Measurements from ENCODE around the gene ADGRL3.

The ADGRL3 gene

DNA sequence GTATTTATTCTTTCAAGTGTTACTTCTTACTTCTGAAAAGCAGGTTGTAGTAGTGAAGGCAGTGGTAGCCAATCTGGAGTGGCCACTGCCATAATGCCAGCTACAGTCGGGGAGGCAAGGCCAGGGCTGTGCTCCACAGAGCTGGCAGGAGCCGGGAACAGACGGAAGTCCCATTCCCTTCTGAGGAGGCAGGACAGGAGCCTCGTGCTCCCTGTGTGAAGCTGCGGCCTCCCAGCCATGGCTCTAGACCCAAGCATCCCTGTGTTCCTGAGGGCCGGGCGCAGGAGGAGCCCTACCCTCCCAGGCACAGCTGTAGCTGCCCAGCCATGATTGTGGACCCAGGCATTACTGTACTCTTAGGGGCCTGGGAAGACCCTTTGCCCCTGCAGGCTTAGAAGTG lies 461.8 kb downstream of the ADGRL3 start:
- TF ChIP-seq, protein P1, sequence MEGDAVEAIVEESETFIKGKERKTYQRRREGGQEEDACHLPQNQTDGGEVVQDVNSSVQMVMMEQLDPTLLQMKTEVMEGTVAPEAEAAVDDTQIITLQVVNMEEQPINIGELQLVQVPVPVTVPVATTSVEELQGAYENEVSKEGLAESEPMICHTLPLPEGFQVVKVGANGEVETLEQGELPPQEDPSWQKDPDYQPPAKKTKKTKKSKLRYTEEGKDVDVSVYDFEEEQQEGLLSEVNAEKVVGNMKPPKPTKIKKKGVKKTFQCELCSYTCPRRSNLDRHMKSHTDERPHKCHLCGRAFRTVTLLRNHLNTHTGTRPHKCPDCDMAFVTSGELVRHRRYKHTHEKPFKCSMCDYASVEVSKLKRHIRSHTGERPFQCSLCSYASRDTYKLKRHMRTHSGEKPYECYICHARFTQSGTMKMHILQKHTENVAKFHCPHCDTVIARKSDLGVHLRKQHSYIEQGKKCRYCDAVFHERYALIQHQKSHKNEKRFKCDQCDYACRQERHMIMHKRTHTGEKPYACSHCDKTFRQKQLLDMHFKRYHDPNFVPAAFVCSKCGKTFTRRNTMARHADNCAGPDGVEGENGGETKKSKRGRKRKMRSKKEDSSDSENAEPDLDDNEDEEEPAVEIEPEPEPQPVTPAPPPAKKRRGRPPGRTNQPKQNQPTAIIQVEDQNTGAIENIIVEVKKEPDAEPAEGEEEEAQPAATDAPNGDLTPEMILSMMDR (IDR thresholded peaks at IDR 0.05; ENCODE audit: borderline replicate concordance, extremely low read depth, low read length, poor library complexity, severe bottlenecking): no peak
- no peak for TF ChIP-seq EZH2 (IDR thresholded peaks at IDR 0.05; ENCODE audit: borderline replicate concordance, low read depth, low read length, severe bottlenecking)
- Histone ChIP-seq H3K4me3 (ENCODE audit: low read depth in 1 of 2, low read length in 2 of 2) (no peak overlapping the region), H3K27me3 (ENCODE audit: insufficient read depth, low read length, poor library complexity) (no peaks in the 10 kb centered on the region), H3K36me3 (ENCODE audit: insufficient read depth, low read length) (no peaks in the 10 kb centered on the region), H4K20me1 (ENCODE audit: insufficient read depth, low read length) (no peaks in the 10 kb centered on the region), H3K9ac (ENCODE audit: low read depth, low read length) (no peak overlapping the region), H3K4me2 (ENCODE audit: insufficient read depth, low read length) (no peak overlapping the region), H3K27ac (ENCODE audit: low read length) (no peak overlapping the region), H3K9me3 (ENCODE audit: insufficient read depth, low read length, severe bottlenecking) (peaks cover 17% of the 10 kb centered on the region), H3K79me2 (ENCODE audit: insufficient read depth, low read length) (no peaks in the 10 kb centered on the region), H2AFZ (ENCODE audit: low read depth, low read length) (no peak overlapping the region), H3K4me1 (ENCODE audit: insufficient read depth, low read length) (no peaks in the 10 kb centered on the region)
- DNase-seq (no peak), ATAC-seq (ENCODE audit: insufficient read depth, low read depth) (no peak)

DNA sequence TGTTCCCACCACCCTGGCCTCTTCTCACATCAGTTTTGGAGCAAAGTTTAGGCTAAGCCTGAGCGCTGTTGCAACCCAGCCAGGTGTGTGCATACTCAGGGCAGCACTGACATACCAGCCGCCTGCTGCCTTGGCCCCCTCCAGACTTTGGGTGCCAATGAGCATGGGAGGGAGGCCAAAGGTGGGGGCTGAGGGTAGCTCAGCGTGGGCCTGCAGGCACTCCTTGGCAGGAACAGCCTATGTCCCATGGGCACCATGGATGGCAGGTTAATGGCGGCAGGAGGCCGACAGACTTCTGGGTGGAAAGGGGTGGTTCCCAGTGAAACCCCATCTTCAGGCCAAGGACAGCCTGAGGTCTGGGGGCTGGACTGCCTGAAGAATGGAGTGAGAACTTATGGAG lies 462.2 kb downstream of the ADGRL3 start:
- no peaks in the 10 kb centered on the region for H3K4me1 ChIP-seq (ENCODE audit: insufficient read depth, low read length)
- H3K9me3 ChIP-seq (ENCODE audit: insufficient read depth, low read length, severe bottlenecking): peaks cover 17% of the 10 kb centered on the region
- DNase-seq (no peak), ATAC-seq (ENCODE audit: insufficient read depth, low read depth) (no peak)
- no peak for TF ChIP-seq EZH2 (IDR thresholded peaks at IDR 0.05; ENCODE audit: borderline replicate concordance, low read depth, low read length, severe bottlenecking)
- TF ChIP-seq, protein P1 (IDR thresholded peaks at IDR 0.05; ENCODE audit: borderline replicate concordance, extremely low read depth, low read length, poor library complexity, severe bottlenecking): no peak
- H3K4me3 ChIP-seq (ENCODE audit: low read depth in 1 of 2, low read length in 2 of 2): no peak overlapping the region
- no peak overlapping the region for H3K9ac ChIP-seq (ENCODE audit: low read depth, low read length)
- H3K36me3 ChIP-seq (ENCODE audit: insufficient read depth, low read length): no peaks in the 10 kb centered on the region
- H4K20me1 ChIP-seq (ENCODE audit: insufficient read depth, low read length): no peaks in the 10 kb centered on the region
- H3K27me3 ChIP-seq (ENCODE audit: insufficient read depth, low read length, poor library complexity): no peaks in the 10 kb centered on the region
- H3K79me2 ChIP-seq (ENCODE audit: insufficient read depth, low read length): no peaks in the 10 kb centered on the region
- no peak overlapping the region for H2AFZ ChIP-seq (ENCODE audit: low read depth, low read length)
- H3K27ac ChIP-seq (ENCODE audit: low read length): no peak overlapping the region
- no peak overlapping the region for H3K4me2 ChIP-seq (ENCODE audit: insufficient read depth, low read length)

DNA sequence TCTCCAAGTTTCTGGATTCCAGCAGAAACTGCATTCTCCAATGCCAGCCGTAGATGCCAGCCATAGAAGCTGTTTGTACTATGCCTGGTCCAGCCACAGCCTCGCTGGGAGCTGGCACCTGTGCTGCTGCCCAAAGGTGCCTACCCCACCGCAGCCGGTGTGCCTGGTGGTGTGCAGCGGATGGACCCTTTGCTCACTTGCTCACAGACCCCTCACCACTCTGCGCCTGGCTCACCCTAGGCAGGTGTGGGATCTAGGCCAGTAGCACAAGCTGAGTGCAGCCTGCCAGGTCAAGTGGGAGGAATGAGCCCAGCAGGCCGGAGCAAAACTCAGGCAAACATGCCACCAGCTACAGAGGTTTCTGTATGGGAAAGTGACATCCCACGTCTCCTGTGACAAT lies 463.2 kb downstream of the ADGRL3 start:
- ATAC-seq (ENCODE audit: insufficient read depth, low read depth) (no peak), DNase-seq (no peak)
- H3K9me3 ChIP-seq (ENCODE audit: insufficient read depth, low read length, severe bottlenecking): peaks cover 17% of the 10 kb centered on the region
- no peaks in the 10 kb centered on the region for H3K4me1 ChIP-seq (ENCODE audit: insufficient read depth, low read length)
- no peak overlapping the region for H3K4me2 ChIP-seq (ENCODE audit: insufficient read depth, low read length)
- H3K9ac ChIP-seq (ENCODE audit: low read depth, low read length): no peak overlapping the region
- no peak overlapping the region for H3K27ac ChIP-seq (ENCODE audit: low read length)
- H3K27me3 ChIP-seq (ENCODE audit: insufficient read depth, low read length, poor library complexity): no peaks in the 10 kb centered on the region
- no peak overlapping the region for H3K4me3 ChIP-seq (ENCODE audit: low read depth in 1 of 2, low read length in 2 of 2)
- no peak for TF ChIP-seq EZH2 (IDR thresholded peaks at IDR 0.05; ENCODE audit: borderline replicate concordance, low read depth, low read length, severe bottlenecking)
- TF ChIP-seq, protein P1 (IDR thresholded peaks at IDR 0.05; ENCODE audit: borderline replicate concordance, extremely low read depth, low read length, poor library complexity, severe bottlenecking): no peak
- no peak overlapping the region for H2AFZ ChIP-seq (ENCODE audit: low read depth, low read length)
- no peaks in the 10 kb centered on the region for H3K36me3 ChIP-seq (ENCODE audit: insufficient read depth, low read length)
- no peaks in the 10 kb centered on the region for H3K79me2 ChIP-seq (ENCODE audit: insufficient read depth, low read length)
- H4K20me1 ChIP-seq (ENCODE audit: insufficient read depth, low read length): no peaks in the 10 kb centered on the region

DNA sequence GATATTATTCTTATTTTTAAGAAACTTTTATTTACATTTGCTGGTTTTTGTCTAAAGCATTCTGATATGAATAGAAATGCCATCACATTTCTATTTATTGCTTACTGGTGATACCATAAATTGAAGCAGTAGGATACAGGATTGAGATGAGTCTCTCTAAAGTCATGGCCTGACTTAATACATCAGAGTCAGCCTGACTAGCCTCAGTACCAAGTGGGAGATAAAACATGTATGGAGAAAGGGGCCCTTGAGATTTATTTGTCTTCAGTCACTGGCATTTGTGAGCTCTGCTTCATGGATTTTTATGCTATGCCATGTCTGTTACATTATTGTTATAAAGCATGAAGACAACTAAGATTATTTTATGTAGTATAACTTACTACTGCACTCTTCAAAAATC lies 465.5 kb downstream of the ADGRL3 start:
- no peak for DNase-seq
- H3K27me3 ChIP-seq (ENCODE audit: insufficient read depth, low read length, poor library complexity): no peaks in the 10 kb centered on the region
- H3K27ac ChIP-seq (ENCODE audit: low read length): no peak overlapping the region
- H3K79me2 ChIP-seq (ENCODE audit: insufficient read depth, low read length): no peaks in the 10 kb centered on the region
- H3K9ac ChIP-seq (ENCODE audit: low read depth, low read length): no peak overlapping the region
- TF ChIP-seq, protein P1 (IDR thresholded peaks at IDR 0.05; ENCODE audit: borderline replicate concordance, extremely low read depth, low read length, poor library complexity, severe bottlenecking): no peak
- no peak for TF ChIP-seq EZH2 (IDR thresholded peaks at IDR 0.05; ENCODE audit: borderline replicate concordance, low read depth, low read length, severe bottlenecking)
- H3K4me1 ChIP-seq (ENCODE audit: insufficient read depth, low read length): no peaks in the 10 kb centered on the region
- no peaks in the 10 kb centered on the region for H3K36me3 ChIP-seq (ENCODE audit: insufficient read depth, low read length)
- ATAC-seq (ENCODE audit: insufficient read depth, low read depth): no peak
- H3K9me3 ChIP-seq (ENCODE audit: insufficient read depth, low read length, severe bottlenecking): peaks cover 17% of the 10 kb centered on the region
- H3K4me3 ChIP-seq (ENCODE audit: low read depth in 1 of 2, low read length in 2 of 2): no peak overlapping the region
- no peak overlapping the region for H3K4me2 ChIP-seq (ENCODE audit: insufficient read depth, low read length)
- no peak overlapping the region for H2AFZ ChIP-seq (ENCODE audit: low read depth, low read length)
- H4K20me1 ChIP-seq (ENCODE audit: insufficient read depth, low read length): no peaks in the 10 kb centered on the region
